ENCODE results near the gene DNAH2.

Gene DNAH2

GRCh38 chr17:7841915-7842379 is 124.4 kb downstream of the DNAH2 start:
- peak overlapping the region; percentile 91 for H3K4me3 ChIP-seq (ENCODE audit: low read depth, low read length)
- TF ChIP-seq CTCF (IDR thresholded peaks at IDR 0.05; ENCODE audit: borderline replicate concordance, insufficient read depth, low read depth, low read length) = no peak

DNA sequence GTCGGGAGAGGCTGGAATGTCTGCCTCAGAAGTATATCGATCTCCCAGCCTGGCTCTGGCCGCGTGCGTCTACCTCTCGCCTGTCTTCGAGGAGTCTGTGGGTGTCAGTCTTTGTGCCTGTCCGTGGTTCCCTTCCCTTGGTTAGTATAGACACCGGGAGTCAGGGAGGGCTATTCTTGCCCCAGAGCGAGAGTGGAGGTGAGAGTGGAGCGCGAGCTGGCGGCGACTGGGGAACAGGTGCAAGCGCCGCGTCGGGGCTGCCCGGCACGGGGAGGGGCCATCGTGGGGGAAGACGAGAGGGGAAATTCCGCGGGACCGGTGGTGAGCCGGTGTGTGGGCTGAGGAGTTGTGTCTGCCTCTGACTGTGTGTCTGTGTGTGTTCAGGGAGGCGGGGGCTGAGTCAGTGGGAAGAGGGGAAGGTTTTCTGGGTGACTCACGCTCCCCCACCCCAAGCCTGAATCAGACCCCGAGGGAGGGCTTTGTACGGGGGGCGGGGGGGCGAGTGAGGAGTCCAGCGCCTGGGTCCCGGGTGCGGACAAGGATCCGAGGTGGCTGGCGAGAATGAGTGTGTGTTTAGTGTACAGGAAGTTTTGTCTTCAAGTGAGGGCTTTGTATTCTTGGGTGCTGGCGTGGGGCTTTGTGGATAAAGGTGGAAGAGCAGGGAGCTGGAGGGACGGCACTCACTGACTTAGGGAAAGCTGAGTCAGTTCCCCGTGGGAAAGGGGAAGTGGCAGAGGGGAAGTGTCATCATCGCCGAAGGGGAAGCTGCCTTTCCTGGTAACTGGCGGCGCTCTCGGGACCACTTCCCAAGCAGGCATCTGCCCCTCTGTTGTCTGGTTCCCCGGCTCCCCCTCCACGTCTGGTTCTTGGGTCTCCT is 125.1 kb downstream of the DNAH2 start:
- H3K4me3 ChIP-seq (ENCODE audit: low read depth, low read length) = peak overlapping the region; percentile 91
- no peak for TF ChIP-seq CTCF (IDR thresholded peaks at IDR 0.05; ENCODE audit: borderline replicate concordance, insufficient read depth, low read depth, low read length)

DNA sequence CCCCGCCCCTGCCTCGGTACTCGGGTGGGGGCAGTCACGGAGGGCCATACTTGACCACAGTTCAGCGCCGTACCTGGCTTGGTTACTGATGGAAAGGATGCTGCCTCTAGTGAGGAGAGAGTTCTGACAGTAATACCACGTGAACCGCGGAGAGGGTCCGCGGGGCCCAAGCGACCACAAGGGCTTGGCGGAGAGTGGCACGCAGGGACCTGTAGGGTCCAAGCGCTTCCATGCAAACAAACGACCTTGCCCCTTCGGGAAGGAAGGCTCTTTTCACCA is 125.7 kb downstream of the DNAH2 start:
- no peak for TF ChIP-seq CTCF (IDR thresholded peaks at IDR 0.05; ENCODE audit: borderline replicate concordance, insufficient read depth, low read depth, low read length)

DNA sequence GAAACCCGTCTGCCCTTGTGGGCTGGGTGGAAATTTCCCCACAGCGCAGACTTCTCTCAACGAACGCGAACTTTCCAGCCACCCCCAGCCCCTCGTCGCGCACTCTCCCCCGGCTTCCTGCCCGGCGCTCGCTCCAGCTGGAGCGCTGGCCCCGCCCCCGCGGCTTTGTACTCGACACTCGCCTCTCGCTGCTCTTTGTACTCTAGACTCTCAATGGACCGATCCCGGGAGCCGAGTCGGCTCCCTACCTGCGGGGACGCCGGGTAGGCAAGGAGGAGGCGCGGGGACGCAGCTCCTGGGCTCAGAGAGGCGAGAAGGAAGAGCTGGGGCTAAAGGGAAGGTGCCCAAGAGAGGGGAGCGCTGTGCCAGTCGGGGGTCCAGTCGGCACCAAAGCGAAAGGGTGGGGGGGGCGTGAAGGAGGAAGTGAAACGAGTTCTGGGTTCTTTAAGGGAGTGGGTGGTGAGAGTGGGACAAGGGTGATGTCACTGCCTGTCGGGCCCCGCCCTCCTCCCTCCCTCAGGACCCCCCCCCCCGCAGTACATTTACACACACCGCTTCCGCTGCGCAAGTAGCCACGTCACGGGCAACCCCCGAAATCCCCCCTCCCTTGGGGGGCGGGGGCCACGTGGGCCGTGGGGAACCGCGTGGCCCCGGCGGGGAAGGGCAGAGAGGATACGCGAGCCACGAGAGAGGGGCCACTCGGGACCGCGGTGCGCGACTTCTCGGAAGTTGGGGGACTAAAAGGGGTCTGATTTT is 126.2 kb downstream of the DNAH2 start:
- H3K4me3 ChIP-seq (ENCODE audit: low read depth, low read length) = peak overlapping the region; percentile 91
- 0 out of 2 replicates have a peak, but pooled peaks have one; percentile 1 for TF ChIP-seq CTCF (IDR thresholded peaks at IDR 0.05; ENCODE audit: borderline replicate concordance, insufficient read depth, low read depth, low read length)

More for the DNA sequence above, 125.7 kb downstream of the DNAH2 start:
- H3K4me3 ChIP-seq (ENCODE audit: low read depth, low read length) = peak overlapping the region; percentile 91

GRCh38 chr17:7844292-7845154 is 127.0 kb downstream of the DNAH2 start:
- H3K4me3 ChIP-seq (ENCODE audit: low read depth, low read length) = peak overlapping the region; percentile 91
- TF ChIP-seq CTCF (IDR thresholded peaks at IDR 0.05; ENCODE audit: borderline replicate concordance, insufficient read depth, low read depth, low read length) = no peak

GRCh38 chr17:7845359-7846062 is 128.0 kb downstream of the DNAH2 start:
- H3K4me3 ChIP-seq (ENCODE audit: low read depth, low read length) = peak overlapping the region; percentile 91
- TF ChIP-seq CTCF (IDR thresholded peaks at IDR 0.05; ENCODE audit: borderline replicate concordance, insufficient read depth, low read depth, low read length) = no peak
